ENCODE measurements around the gene PTTG1IP2.

Gene PTTG1IP2

DNA sequence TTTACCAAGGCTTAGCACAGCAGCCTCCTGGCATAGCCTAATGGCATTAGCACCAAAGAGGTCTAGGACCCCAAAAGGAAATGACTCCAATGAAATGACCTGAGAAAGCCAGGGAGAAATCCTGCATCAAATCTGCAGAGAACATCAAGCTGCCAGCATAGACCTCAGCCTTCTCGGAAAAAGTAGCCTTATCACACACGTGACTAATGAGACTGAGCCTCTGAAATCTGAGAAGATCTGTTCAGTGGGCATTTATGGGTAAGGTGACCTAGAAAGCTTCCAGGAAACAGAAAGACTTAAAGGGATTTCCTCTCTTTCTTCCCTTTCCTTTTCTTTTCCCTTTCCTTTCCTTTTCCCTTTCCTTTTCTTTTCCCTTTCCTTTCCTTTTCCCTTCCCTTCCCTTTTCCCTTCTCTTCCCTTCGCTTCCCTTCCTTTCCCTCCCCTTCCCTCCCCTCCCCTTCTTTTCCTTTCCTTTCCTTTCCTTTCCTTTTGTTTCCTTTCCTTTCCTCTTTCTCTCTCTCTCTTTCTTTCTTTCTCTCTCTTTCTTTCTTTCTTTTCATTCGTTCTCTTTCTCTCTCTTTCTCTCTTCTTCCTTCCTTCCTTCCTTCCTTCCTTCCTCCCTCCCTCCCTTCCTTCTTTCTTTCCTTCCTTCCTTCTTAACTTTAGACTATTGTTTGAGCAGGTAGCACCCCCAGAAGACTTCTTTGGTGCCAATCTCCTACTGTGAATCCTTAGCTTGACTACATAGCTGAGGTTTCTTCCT lies 23.1 kb upstream of the PTTG1IP2 start:
- no peaks in the 10 kb centered on the region for H3K9me3 ChIP-seq (ENCODE audit: control insufficient read depth, insufficient read depth, low read depth, low read length)
- ChIA-PET POLR2A (no interaction called here), CTCF (interaction anchor here (0.9 to 1.4 kb wide), 2 partner anchors 18 to 183 kb away, joined by 3 to 5 read pairs; no protein-coding TSS in a partner anchor)
- H3K4me1 ChIP-seq (ENCODE audit: control insufficient read depth, insufficient read depth, low read length) = no peaks in the 10 kb centered on the region
- no peak overlapping the region for H3K4me3 ChIP-seq (ENCODE audit: low read depth, low read length)
- no peaks in the 10 kb centered on the region for H3K36me3 ChIP-seq (ENCODE audit: control insufficient read depth in 2 of 2, insufficient read depth in 1 of 2, low read length in 2 of 2)
- TF ChIP-seq PRDM1 (tag by site-specific recombination; IDR thresholded peaks at IDR 0.05) (peak; percentile 99), ZNF366 (tag by site-specific recombination; conservative IDR thresholded peaks at IDR 0.05) (peak; percentile 90), ZBTB20 (tag by site-specific recombination; IDR thresholded peaks at IDR 0.05) (no peak), ZNF37A (tag by site-specific recombination; IDR thresholded peaks at IDR 0.05) (no peak), SP2 (tag by site-specific recombination; IDR thresholded peaks at IDR 0.05) (no peak), ZNF48 (tag by site-specific recombination; IDR thresholded peaks at IDR 0.05) (no peak), ZNF747 (tag by site-specific recombination; IDR thresholded peaks at IDR 0.05) (no peak)
- TF ChIP-seq, protein P1, sequence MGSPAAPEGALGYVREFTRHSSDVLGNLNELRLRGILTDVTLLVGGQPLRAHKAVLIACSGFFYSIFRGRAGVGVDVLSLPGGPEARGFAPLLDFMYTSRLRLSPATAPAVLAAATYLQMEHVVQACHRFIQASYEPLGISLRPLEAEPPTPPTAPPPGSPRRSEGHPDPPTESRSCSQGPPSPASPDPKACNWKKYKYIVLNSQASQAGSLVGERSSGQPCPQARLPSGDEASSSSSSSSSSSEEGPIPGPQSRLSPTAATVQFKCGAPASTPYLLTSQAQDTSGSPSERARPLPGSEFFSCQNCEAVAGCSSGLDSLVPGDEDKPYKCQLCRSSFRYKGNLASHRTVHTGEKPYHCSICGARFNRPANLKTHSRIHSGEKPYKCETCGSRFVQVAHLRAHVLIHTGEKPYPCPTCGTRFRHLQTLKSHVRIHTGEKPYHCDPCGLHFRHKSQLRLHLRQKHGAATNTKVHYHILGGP (tag by site-specific recombination; IDR thresholded peaks at IDR 0.05) = peak; percentile 45; the same call in 1 of the 2 replicates
- H3K27ac ChIP-seq (ENCODE audit: extremely low read depth, low read depth, low read length) = no peak overlapping the region

DNA sequence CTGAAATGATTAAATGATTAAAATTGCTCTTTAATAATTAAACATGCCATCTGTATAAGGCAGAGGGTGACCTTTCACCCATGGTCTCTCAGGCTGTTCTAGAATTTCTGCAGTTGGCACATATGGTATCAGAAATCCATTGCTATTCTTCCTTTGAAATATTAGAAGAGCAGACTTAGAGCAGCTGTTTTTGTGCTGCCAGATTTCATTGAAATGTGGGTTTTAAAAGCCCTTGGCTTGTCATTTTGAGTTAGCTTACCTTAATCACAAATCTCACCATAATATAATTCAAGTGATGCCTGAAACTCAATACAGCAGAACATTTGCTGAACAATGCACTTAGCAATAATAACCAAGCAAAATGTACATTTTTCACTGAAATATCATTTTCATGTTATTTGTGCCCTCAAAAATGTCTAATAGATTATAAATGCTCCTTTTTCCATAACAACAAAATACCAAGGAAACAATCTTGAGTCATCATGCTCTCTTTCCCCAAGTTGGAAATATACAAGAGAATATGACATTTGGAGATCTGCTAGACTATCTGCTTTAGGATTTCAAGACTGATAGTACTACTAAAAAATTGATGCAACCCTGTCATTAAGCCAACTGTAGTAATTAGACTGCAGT lies 16.1 kb upstream of the PTTG1IP2 start:
- Histone ChIP-seq H3K36me3 (ENCODE audit: control insufficient read depth in 2 of 2, insufficient read depth in 1 of 2, low read length in 2 of 2) (no peaks in the 10 kb centered on the region), H3K9me3 (ENCODE audit: control insufficient read depth, insufficient read depth, low read depth, low read length) (no peaks in the 10 kb centered on the region), H3K4me3 (ENCODE audit: low read depth, low read length) (no peak overlapping the region), H3K27ac (ENCODE audit: extremely low read depth, low read depth, low read length) (no peak overlapping the region), H3K4me1 (ENCODE audit: control insufficient read depth, insufficient read depth, low read length) (no peaks in the 10 kb centered on the region)
- ChIA-PET POLR2A (no interaction called here), CTCF (interaction anchor here (0.6 to 2.0 kb wide), 5 partner anchors 55 to 1184 kb away, joined by 3 to 8 read pairs (median 4); no protein-coding TSS in a partner anchor)
- TF ChIP-seq ZNF174 (tag by site-specific recombination; IDR thresholded peaks at IDR 0.05) = no peak
- TF ChIP-seq, protein P2, sequence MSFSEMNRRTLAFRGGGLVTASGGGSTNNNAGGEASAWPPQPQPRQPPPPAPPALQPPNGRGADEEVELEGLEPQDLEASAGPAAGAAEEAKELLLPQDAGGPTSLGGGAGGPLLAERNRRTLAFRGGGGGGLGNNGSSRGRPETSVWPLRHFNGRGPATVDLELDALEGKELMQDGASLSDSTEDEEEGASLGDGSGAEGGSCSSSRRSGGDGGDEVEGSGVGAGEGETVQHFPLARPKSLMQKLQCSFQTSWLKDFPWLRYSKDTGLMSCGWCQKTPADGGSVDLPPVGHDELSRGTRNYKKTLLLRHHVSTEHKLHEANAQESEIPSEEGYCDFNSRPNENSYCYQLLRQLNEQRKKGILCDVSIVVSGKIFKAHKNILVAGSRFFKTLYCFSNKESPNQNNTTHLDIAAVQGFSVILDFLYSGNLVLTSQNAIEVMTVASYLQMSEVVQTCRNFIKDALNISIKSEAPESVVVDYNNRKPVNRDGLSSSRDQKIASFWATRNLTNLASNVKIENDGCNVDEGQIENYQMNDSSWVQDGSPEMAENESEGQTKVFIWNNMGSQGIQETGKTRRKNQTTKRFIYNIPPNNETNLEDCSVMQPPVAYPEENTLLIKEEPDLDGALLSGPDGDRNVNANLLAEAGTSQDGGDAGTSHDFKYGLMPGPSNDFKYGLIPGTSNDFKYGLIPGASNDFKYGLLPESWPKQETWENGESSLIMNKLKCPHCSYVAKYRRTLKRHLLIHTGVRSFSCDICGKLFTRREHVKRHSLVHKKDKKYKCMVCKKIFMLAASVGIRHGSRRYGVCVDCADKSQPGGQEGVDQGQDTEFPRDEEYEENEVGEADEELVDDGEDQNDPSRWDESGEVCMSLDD (tag by site-specific recombination; IDR thresholded peaks at IDR 0.05) = no peak
- TF ChIP-seq ZNF248 (tag by site-specific recombination; IDR thresholded peaks at IDR 0.05) = no peak
- TF ChIP-seq ZNF677 (tag by site-specific recombination; IDR thresholded peaks at IDR 0.05) = no peak
- TF ChIP-seq ZSCAN23 (tag by site-specific recombination; IDR thresholded peaks at IDR 0.05) = no peak

DNA sequence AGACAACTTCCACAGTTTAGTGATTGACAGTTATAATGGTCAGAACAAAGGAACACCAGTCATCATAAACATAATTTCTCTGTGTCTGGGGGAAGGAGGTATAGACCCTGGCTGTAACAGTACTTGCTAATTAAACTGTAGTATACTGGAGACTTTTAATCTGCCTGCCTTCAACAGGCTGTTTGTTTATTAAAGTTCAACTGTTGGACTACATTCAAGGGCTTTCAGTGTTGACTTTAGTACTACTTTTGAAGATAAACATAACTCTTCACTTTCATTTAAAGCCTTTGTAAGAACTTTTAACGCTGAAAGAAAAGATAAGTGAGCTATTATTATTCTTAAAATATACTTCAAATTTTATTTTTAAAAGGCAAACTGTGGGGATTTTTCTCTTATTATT lies 15.5 kb upstream of the PTTG1IP2 start:
- Histone ChIP-seq H3K4me3 (ENCODE audit: low read depth, low read length) (no peak overlapping the region), H3K36me3 (ENCODE audit: control insufficient read depth in 2 of 2, insufficient read depth in 1 of 2, low read length in 2 of 2) (no peaks in the 10 kb centered on the region), H3K4me1 (ENCODE audit: control insufficient read depth, insufficient read depth, low read length) (no peaks in the 10 kb centered on the region), H3K27ac (ENCODE audit: extremely low read depth, low read depth, low read length) (no peak overlapping the region), H3K9me3 (ENCODE audit: control insufficient read depth, insufficient read depth, low read depth, low read length) (no peaks in the 10 kb centered on the region)
- ChIA-PET CTCF (interaction anchor here (1.4 to 2.0 kb wide), 3 partner anchors 143 to 175 kb away, joined by 3 to 8 read pairs (median 8); partner anchors contain the start of gene CDK14), POLR2A (no interaction called here)
- TF ChIP-seq ZNF521 (tag by site-specific recombination; IDR thresholded peaks at IDR 0.05) (no peak), ZBTB7A (tag by site-specific recombination; IDR thresholded peaks at IDR 0.05; ENCODE audit: low read depth) (no peak), ZNF654 (tag by site-specific recombination; IDR thresholded peaks at IDR 0.05; ENCODE audit: low read depth) (no peak)

Measured in HEK293 (cell line).